Naive thymus-derived CD8-positive, alpha-beta T cell (primary cell): Measurements from ENCODE around the gene ENPP4. TPM values are rescaled to one million over a fixed set of nuclear protein-coding genes. Genes with fewer than 3 reads are reported as not detected.
A peak's percentile ranks its signal among the peaks of the same experiment; 100 is the strongest.
"Not testable (repeated sequence)": the region's sequence is repeated elsewhere in the genome, so short reads cannot be mapped to it uniquely, and the experiment has no call there.

ENCODE experiments used
- ATAC-seq, 2 donors: fragments of 150-1000 bp; cut with Tn5 transposase in 1 of 2; sonication (Bioruptor Pico), chemical (Tn5 transposase) in 1 of 2; 1 replicate in 1 of 2; 2 replicates in 1 of 2; pipeline ENCODE4 v1.10.0; 2021; ENCODE audit warnings: mild to moderate bottlenecking in 2 of 2, moderate library complexity in 2 of 2
- POLR2A ChIA-PET: fragments of 350-600 bp; sonication (Branson Sonifier 250); formaldehyde crosslinking; loops from one replicate; lab custom pipeline; 2021; ENCODE audit warnings: antibody characterized with exemption; lab: Charles Lee
- DNase-seq, 10 donors: peaks; one replicate each; pipeline versions ENCODE4 v3.0.0 to v3.0.0-alpha.2; 2020 to 2022
- H3K27ac Mint-ChIP-seq, 10 donors: one replicate each; pipeline ENCODE4 v1.8.0; 2020 to 2022; ENCODE audit warnings: mild to moderate bottlenecking in 10 of 10, mixed read lengths in 10 of 10, moderate library complexity in 4 of 10, inconsistent platforms in 1 of 10
- H3K27me3 Mint-ChIP-seq, 5 donors: one replicate each; pipeline ENCODE4 v1.8.0; 2021 to 2022; ENCODE audit warnings: mixed read lengths in 5 of 5
- H3K36me3 Mint-ChIP-seq, 3 donors: one replicate each; pipeline ENCODE4 v1.8.0; 2020 to 2022; ENCODE audit warnings: mixed read lengths in 3 of 3, mild to moderate bottlenecking in 2 of 3, inconsistent platforms in 1 of 3
- H3K4me1 Mint-ChIP-seq, 4 donors: one replicate each; pipeline ENCODE4 v1.8.0; 2021 to 2022; ENCODE audit warnings: mixed read lengths in 4 of 4
- H3K4me3 Mint-ChIP-seq, 10 donors: one replicate each; pipeline ENCODE4 v1.8.0; 2020 to 2022; ENCODE audit warnings: mild to moderate bottlenecking in 10 of 10, mixed read lengths in 10 of 10, moderate library complexity in 6 of 10, inconsistent platforms in 1 of 10
- H3K9me3 Mint-ChIP-seq, 9 donors: one replicate each; pipeline ENCODE4 v1.8.0; 2020 to 2022; ENCODE audit warnings: mixed read lengths in 9 of 9, mild to moderate bottlenecking in 3 of 9, inconsistent platforms in 1 of 9, moderate library complexity in 1 of 9
- polyA plus RNA-seq, 3 donors: library from polyadenylated mRNA; unstranded; fragments of 300-500 nt; fragmentation: Illumina TruSeq; gene quantifications; one replicate each; pipeline ENCODE4 v1.2.3, GENCODE V29; 2021
- total RNA-seq, 8 experiments: library from RNA in 2 of 8; stranded (reverse) in 2 of 8; gene quantifications; one replicate each; pipeline ENCODE4 v1.2.3 and lab custom pipeline; 2021 to 2026

The ENPP4 gene
- total RNA-seq (10 to 100 TPM; 11.4 to 12.3 TPM), polyA plus RNA-seq (1 to 10 TPM; 4.6 to 7.8 (median 5.1) TPM), total RNA-seq (lab: John Stamatoyannopoulos, UW) (7.9 to 34.3 (median 30.4) reads per million in 6 experiments)

- POLR2A ChIA-PET = interaction anchor here (0.5 to 2.9 kb wide), 10 partner anchors 8 to 752 kb away, joined by 3 to 9 read pairs (median 4); partner anchors contain the start of genes ENPP5 and SUPT3H
- H3K4me3 Mint-ChIP-seq = peak within 1 kb of the TSS; percentile 95 to 100 (median 98)
These were observed at the start of gene ENPP4 for GRCh38 chr6:46129629-46130511. Gene ENPP4 (plus strand): TSS chr6:46129989. CDS start chr6:46139584, 9,595 bp downstream.

GRCh38 chr6:46080111-46080510 lies 49.7 kb upstream of the ENPP4 start:
- Mint-ChIP-seq H3K36me3 (no peaks in the 10 kb centered on the region), H3K9me3 (peaks cover 0 to 6% (median 0%) of the 10 kb centered on the region in 9 donors), H3K27me3 (peaks cover 0 to 1% (median 0%) of the 10 kb centered on the region in 5 donors), H3K27ac (no peak overlapping the region), H3K4me1 (peaks cover 0 to 2% (median 0%) of the 10 kb centered on the region in 4 donors), H3K4me3 (no peak overlapping the region)
- ATAC-seq = no peak
- POLR2A ChIA-PET = no interaction called here
- no peak for DNase-seq

More at GRCh38 chr6:46129629-46130511, at the start of gene ENPP4:
- H3K9me3 Mint-ChIP-seq = no peaks in the 10 kb centered on the region
- H3K27ac Mint-ChIP-seq = peak within 1 kb of the TSS; percentile 91 to 98 (median 94)
- H3K27me3 Mint-ChIP-seq = no peaks in the 10 kb centered on the region
- DNase-seq (peak; percentile 83 to 100 (median 94)), ATAC-seq (peak; percentile 98 to 99)
- no peaks in the 10 kb centered on the region for H3K36me3 Mint-ChIP-seq
- peaks cover 21 to 56% (median 48%) of the 10 kb centered on the region in 4 donors for H3K4me1 Mint-ChIP-seq

- H3K27me3 Mint-ChIP-seq = peaks cover 7 to 32% (median 20%) of the 10 kb centered on the region in 5 donors
- H3K27ac Mint-ChIP-seq, H3K4me1 Mint-ChIP-seq, ATAC-seq, DNase-seq, H3K4me3 Mint-ChIP-seq, H3K9me3 Mint-ChIP-seq, H3K36me3 Mint-ChIP-seq, POLR2A ChIA-PET: not testable (repeated sequence)
These were observed 44.1 kb upstream of the ENPP4 start for GRCh38 chr6:46085688-46086087.

DNA sequence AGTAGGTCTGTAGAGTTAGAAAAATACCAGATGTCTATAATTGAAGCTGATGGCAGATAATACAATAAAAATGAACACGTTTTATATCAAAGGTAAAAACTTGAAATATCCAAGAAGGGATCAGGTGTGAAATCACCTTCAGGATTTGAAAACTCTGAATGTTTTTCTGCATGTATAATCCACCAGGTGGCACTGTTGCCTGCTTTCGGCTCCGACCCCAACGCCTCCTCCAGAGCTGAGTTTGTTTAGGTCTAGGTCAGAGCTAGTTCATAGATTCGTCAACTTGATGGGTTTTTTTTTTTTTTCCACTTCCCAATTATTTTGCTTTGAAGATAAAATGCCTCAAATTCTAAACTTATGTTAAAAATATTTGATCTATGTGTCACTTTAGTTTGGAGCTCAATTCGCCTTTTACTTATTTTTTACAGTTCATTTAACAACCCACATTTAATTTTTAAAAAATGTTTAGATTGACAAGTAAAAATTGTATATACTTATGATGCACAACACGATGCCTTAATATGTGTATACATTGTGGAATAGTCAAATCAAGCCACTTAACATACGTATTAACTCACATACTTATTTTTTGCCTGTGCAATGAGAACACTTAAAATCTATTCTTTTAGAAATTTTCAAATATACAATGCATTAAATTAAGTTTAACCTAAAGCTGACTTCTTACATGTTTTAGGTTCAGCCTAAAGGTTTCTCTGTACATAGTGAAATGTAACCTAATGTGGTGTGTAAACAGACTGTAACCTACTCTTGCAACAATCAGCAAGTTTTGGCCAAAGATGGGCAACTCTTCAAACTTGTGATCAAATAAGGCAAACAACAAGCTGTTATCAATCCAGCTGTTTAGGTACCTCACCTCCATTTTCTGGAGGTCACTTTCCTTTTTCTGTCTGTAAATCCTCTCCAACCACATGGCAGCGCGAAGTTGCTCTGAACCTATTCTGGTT lies 39.4 kb upstream of the ENPP4 start:
- peaks cover 0 to 21% (median 4%) of the 10 kb centered on the region in 3 donors for H3K36me3 Mint-ChIP-seq
- POLR2A ChIA-PET = interaction anchor here (0.6 to 1.2 kb wide), 3 partner anchors 22 to 320 kb away, joined by 3 to 7 read pairs (median 4); partner anchors contain the start of gene ENPP4
- ATAC-seq = peak in 1 of 2 donors; percentile 62

GRCh38 chr6:46091080-46091478 lies 38.7 kb upstream of the ENPP4 start:
- POLR2A ChIA-PET = no interaction called here
- Mint-ChIP-seq H3K9me3 (peaks cover 6 to 29% (median 23%) of the 10 kb centered on the region in 9 donors), H3K27me3 (peaks cover 11 to 39% (median 25%) of the 10 kb centered on the region in 5 donors), H3K4me1 (no peaks in the 10 kb centered on the region), H3K36me3 (peaks cover 0 to 28% (median 11%) of the 10 kb centered on the region in 3 donors), H3K4me3 (no peak overlapping the region), H3K27ac (no peak overlapping the region)
- ATAC-seq (no peak), DNase-seq (no peak)

More for the DNA sequence above, 39.4 kb upstream of the ENPP4 start:
- Mint-ChIP-seq H3K4me1 (no peaks in the 10 kb centered on the region), H3K27ac (no peak overlapping the region), H3K9me3 (peaks cover 3 to 22% (median 18%) of the 10 kb centered on the region in 9 donors), H3K27me3 (peaks cover 11 to 42% (median 26%) of the 10 kb centered on the region in 5 donors), H3K4me3 (no peak overlapping the region)
- peak; percentile 23 to 66 (median 50) for DNase-seq

GRCh38 chr6:46095251-46095650 lies 34.5 kb upstream of the ENPP4 start:
- Mint-ChIP-seq H3K27ac (no peak overlapping the region), H3K9me3 (peaks cover 6 to 35% (median 22%) of the 10 kb centered on the region in 9 donors), H3K36me3 (peaks cover 12 to 31% (median 28%) of the 10 kb centered on the region in 3 donors), H3K4me3 (no peak overlapping the region), H3K4me1 (no peaks in the 10 kb centered on the region), H3K27me3 (peaks cover 5 to 10% (median 6%) of the 10 kb centered on the region in 5 donors)
- POLR2A ChIA-PET = no interaction called here
- no peak for ATAC-seq
- DNase-seq = no peak

DNA sequence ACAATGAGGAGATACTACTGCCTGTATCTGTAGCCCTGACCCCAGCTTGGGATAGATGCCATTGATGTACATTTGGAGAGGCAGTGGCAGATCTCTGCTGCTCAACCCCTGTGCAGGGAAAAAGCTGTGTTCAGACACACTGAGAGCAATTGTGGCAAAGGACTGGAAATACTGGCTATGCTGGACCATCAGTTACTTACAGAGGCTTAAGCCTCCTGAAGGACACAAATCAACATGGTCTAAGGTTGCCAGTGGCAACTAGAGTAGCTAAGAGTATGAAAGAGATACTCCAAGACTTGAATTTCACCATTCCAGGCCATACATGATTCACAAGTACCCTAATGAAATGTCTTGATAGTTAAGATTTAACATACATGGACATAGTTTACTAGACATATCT lies 32.4 kb upstream of the ENPP4 start:
- DNase-seq = no peak
- Mint-ChIP-seq H3K27ac (no peak overlapping the region), H3K36me3 (peaks cover 25 to 47% (median 32%) of the 10 kb centered on the region in 3 donors), H3K27me3 (no peaks in the 10 kb centered on the region), H3K9me3 (peaks cover 6 to 35% (median 22%) of the 10 kb centered on the region in 9 donors), H3K4me3 (no peak overlapping the region), H3K4me1 (no peaks in the 10 kb centered on the region)
- ATAC-seq = no peak
- POLR2A ChIA-PET = no interaction called here

DNA sequence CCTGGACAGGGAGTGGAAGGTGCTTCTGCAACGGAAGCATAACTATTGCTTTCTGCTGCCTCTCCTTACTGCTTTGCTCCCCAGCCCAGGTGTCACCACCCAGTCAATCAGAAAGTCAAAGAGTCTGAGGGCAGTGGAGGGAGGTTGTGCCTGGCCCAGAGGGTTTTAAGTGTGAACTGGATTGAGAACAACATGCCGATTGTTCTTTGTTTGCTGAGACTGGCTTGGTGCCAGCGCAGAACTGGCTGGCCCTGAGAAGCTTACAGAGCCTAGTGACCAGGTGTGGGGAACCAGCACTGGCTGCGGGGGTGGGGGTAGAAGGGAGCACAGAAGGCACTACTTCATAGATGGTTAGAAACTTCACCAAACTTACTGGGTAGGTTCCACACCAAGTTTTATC lies 31.1 kb upstream of the ENPP4 start:
- POLR2A ChIA-PET = no interaction called here
- Mint-ChIP-seq H3K36me3 (peaks cover 26 to 47% (median 29%) of the 10 kb centered on the region in 3 donors), H3K4me3 (no peak overlapping the region), H3K27ac (no peak overlapping the region), H3K4me1 (peaks cover 0 to 4% (median 3%) of the 10 kb centered on the region in 4 donors), H3K9me3 (peaks cover 6 to 31% (median 21%) of the 10 kb centered on the region in 9 donors), H3K27me3 (no peaks in the 10 kb centered on the region)
- ATAC-seq (no peak), DNase-seq (no peak)

DNA sequence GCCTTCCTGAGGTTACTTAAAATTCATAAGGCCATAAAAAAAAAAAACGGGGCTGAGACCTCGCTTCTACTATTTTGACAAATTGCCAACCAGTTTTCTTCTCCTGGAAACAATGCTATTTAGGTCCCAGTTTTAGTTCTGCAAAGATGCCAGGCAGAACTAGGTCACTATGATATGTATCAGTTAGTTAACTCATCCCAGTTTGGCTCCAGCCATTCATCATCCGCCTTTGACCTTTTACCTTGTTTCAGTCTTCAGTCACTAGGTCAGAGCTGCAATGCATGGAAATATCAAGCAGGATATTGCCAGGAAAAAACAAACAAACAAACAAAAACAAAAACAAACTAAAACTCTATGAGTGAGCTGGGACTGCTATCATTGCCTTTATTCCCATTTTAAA lies 29.8 kb upstream of the ENPP4 start:
- Mint-ChIP-seq H3K4me1 (peaks cover 2 to 15% (median 9%) of the 10 kb centered on the region in 4 donors), H3K4me3 (no peak overlapping the region), H3K36me3 (peaks cover 16 to 47% (median 29%) of the 10 kb centered on the region in 3 donors), H3K27ac (no peak overlapping the region), H3K27me3 (no peaks in the 10 kb centered on the region), H3K9me3 (peaks cover 6 to 18% (median 13%) of the 10 kb centered on the region in 9 donors)
- DNase-seq (no peak), ATAC-seq (no peak)
- POLR2A ChIA-PET = no interaction called here

DNA sequence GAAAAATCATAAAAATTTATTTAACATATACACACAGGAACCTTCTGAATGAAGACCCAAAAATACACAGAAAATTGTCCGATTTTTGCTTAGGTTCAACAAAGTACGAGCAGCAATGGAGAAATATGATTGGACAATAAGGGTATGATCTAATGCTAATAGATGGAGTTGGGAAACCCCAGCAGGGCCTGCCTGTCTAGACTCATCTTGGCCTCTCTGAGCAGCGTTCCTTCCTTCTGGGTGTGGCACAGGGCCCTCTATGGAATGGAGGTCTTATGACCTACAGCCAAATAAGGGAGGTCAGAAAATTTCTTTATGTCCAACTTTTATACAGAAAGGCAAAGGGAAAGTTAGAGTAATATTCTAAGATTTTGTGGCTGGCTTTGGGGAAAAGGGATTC lies 27.7 kb upstream of the ENPP4 start:
- no peaks in the 10 kb centered on the region for H3K27me3 Mint-ChIP-seq
- peaks cover 10 to 29% (median 26%) of the 10 kb centered on the region in 3 donors for H3K36me3 Mint-ChIP-seq
- H3K4me3 Mint-ChIP-seq = no peak overlapping the region
- no peak overlapping the region for H3K27ac Mint-ChIP-seq
- POLR2A ChIA-PET = no interaction called here
- no peak for DNase-seq
- ATAC-seq = no peak
- peaks cover 0 to 9% (median 3%) of the 10 kb centered on the region in 9 donors for H3K9me3 Mint-ChIP-seq
- H3K4me1 Mint-ChIP-seq = peaks cover 2 to 23% (median 14%) of the 10 kb centered on the region in 4 donors

DNA sequence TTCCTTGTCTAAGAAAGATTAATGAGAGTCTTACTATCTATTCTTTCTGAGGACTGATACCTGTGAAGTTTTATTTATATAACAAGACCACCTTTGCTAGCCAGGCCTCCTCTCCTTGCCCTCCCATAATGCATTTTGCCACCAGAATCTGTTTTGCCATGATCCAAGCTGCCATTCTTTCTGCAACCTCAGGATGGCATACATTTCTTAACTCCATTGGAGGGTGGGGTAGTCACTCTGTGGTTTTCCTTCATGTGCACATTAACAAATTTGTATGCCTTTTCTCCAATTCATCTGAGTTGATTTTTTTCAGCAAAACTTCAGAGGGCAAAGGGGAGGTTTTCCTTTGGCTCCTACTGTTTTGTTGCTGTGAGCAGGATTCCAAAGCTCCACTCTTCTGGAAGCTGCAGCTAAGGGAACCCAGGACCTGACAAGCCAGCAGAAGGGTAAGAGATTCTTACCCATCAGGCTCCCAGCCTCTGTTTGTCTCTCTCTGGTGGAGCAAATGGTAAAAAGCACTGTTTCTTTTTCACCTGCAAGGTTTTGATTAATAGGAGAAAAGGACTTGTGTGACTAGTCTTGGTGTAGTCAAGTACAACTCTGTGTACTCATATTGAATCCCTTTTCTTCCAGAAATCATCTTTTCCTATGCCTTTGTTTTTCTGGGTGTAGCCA lies 26.2 kb upstream of the ENPP4 start:
- ATAC-seq (no peak), DNase-seq (no peak)
- H3K27ac Mint-ChIP-seq = peak overlapping the region in 2 of 10 donors; percentile 12 to 38
- H3K4me1 Mint-ChIP-seq = peaks cover 2 to 23% (median 14%) of the 10 kb centered on the region in 4 donors
- no peak overlapping the region for H3K4me3 Mint-ChIP-seq
- peaks cover 0 to 19% (median 3%) of the 10 kb centered on the region in 9 donors for H3K9me3 Mint-ChIP-seq
- peaks cover 12 to 33% (median 26%) of the 10 kb centered on the region in 3 donors for H3K36me3 Mint-ChIP-seq
- no peaks in the 10 kb centered on the region for H3K27me3 Mint-ChIP-seq
- POLR2A ChIA-PET = no interaction called here
